Stimulated activated CD8-positive, alpha-beta memory T cell treated with anti-CD3 and anti-CD28 coated beads, Interleukin-7, amount 100 ng/mL, for 1 hour (primary cell): ENCODE results near the gene MAPK9.
"Not testable (repeated sequence)": the region's sequence is repeated elsewhere in the genome, so short reads cannot be mapped to it uniquely, and the experiment has no call there.

ENCODE experiments used
- DNase-seq, 2 donors: peaks; one replicate each; pipeline ENCODE4 v3.0.0-alpha.2; 2020; ENCODE audit warnings: low read depth in 2 of 2

MAPK9 gene

GRCh38 chr5:180326989-180327565 is 35.2 kb upstream of the MAPK9 start:
- DNase-seq, result no peak

DNA sequence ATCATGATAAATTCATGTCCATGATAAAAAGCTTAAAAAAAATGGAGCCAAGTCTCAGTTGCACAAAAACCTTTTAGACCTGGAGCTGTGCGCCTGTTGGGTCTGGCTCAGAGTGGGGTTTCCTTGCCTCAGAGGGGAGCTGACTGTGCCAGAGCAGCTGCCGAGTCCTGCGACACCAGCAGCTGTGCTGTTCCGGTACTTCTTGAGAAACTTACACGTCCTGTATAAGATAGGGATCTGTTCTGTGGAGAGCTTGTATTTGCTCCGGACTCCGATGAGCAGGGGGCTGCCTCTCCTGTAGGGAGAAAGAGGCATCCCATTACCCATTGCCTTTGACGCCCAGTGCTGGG is 32.7 kb upstream of the MAPK9 start:
- DNase-seq, result no peak

DNA sequence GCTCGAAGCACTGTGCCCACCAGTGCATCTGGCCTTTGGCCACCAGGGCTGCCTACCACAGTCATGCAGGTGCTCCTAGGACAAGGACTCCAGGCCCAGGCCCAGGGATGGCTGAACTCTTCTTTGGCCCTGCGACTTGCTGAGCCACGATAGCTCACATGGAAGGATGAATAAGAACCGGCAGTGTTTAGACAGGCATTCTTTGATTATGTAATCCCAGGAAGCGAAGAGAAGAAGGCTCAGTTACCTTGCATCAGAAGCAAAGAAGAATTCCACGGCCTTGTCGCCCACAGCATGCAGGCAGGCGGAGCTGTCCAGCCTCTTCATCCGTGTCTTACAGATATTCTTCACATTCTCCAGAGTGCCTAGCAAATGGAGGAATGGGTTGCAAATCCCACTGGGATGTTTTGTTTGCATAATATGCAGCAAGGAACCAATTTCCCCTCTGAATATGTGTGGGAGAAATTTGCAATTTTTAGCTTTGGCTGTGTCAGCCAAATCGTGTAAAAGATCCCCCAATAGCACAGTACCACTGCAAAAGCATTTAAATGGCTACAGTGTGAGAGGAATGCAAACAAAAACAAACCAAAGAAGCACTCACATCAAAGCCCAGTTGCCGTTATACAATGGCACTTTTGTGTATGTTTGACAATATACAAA is 32.2 kb upstream of the MAPK9 start:
- DNase-seq, result no peak

DNA sequence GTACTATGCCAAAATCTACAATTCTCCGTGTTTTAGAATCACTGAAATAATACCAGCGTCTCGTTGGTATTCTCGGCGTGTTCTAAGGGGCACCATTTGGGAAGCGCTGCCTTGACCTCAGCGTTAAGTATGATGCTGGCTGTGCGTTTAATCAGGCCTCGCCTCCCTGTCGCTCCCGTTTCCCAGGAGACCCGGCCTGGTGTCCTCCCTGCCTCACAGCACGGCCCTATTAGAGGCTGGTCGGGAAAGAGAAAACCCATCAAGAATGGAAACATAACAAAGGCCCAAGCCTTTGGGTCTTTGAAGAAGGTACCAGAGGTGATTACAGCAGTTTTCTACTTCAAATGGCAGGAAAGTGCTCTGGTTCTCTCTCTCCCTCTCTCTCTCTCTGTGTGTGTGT is 31.3 kb upstream of the MAPK9 start:
- DNase-seq, result no peak

GRCh38 chr5:180318456-180319089 is 26.7 kb upstream of the MAPK9 start:
- no peak for DNase-seq

DNA sequence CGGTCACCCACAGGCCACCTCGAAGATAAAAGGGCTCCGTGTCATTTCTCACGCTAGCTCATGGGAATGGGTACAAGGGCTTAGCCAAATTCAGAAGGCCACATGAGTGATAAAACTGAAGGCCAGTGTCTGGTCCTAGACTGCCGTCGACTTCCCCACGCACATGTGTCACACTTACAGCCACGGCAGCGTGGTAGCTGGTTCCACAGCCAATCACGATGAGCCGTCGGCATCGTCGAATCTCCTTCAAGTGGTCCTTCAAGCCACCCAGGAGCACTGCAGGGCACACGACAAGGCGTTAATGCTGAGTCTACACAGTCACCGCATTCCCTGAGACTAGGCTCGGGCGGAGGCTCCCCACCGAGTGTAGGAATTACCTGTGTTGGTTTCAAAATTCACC is 24.7 kb upstream of the MAPK9 start:
- no peak for DNase-seq

DNA sequence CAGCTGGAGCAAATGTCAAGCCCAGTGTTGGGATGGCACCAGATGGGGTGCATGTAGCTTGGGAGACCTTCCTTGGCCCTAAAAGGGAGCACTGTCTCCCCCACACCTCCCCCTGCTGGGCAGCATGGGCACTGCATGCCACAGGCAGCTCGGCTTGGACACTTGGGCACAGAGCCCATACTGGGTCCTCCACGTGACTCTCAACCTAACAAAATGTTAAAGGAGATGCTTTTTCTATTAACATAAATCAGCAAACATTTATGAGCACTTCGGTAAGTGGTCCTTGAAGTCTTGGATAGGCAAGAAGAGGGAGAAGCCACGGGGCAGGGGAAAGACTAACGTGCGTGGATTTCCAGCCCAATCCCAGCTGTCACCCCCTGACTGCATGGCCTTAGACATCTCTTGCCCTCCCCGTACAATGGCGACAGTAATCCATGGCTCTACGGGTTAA is 23.9 kb upstream of the MAPK9 start:
- DNase-seq, result peak; percentile 41 to 66

DNA sequence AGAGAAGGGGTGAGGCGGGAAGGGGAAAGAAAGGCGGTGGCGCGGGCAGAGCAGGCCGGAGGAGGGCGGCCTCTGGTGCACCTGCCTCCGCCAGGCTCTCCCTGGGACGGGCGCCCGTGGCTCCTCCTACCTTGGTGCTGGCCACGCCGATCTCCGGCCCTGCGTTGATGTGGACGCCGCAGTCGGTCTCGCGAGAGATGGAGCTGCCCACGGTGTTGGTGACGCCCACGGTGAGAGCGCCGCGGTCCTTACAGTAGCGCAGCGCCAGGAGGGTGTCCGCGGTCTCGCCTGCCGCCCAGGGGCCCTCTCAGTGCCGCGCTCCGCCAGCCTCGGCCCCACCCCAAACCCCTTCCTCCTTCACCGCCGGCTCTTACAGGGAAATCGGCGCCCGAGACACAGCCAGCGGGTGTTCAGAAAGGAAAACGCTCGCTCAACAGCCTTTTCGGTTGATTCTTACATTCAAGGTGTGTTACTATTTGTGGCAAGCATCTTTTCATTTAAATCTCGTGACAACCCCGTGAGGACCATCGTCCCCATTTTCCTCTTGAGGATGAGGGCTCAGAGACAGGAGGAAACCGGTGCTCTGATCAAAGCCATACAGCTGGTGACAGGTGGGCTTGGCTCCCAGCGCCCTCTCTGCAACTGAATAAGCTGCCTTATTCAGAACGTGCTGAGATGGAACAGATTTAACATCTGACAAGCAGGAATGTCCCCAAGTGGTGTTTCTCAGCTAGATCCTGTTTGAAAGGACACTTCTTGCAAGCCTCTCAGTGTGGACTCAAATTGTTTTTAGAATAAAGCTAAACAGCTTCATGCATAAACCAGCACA is 22.0 kb upstream of the MAPK9 start:
- DNase-seq, result peak in 1 of 2 donors; percentile 36

DNA sequence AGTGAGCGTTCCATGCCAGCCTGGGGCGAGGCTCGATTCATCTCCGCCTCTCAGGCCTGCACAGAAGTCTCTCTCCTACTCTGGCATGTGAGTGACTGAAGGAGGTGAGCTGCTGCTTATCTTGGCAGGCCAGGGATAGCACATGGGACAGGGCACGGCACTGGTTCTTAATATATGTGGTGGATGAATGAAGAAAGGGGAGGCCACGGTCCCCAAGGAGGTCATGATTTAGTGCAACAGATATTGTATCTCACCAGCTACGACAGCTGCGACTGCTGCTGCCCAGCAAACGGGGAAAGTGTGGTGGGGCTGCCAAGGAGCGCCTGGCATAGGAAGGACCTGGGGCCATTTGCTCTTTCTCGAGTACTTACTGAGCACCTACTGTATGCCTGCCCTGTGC is 19.3 kb upstream of the MAPK9 start:
- DNase-seq, result no peak

DNA sequence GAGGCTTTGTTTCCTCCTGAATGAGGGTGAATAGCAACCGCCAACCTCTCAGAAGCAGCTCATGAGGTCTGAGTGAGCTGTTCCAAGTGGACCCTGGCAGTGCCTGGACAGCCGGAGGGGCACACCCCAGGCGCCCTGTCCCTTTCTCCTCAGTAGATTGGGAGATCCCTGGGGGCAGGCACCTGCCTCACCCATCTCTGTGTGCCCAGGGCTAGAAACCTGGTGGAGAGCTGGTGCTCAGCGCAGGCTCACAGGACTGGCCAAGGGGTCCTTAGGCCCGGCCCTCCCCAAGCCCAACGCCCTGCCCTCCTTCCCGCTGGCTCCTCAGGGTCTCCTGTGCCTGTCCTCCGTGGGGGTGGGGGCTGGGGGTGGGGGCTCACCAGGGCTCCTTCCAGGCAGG is 14.9 kb upstream of the MAPK9 start:
- DNase-seq, result no peak

GRCh38 chr5:180305481-180305880 is 13.6 kb upstream of the MAPK9 start:
- no peak for DNase-seq

DNA sequence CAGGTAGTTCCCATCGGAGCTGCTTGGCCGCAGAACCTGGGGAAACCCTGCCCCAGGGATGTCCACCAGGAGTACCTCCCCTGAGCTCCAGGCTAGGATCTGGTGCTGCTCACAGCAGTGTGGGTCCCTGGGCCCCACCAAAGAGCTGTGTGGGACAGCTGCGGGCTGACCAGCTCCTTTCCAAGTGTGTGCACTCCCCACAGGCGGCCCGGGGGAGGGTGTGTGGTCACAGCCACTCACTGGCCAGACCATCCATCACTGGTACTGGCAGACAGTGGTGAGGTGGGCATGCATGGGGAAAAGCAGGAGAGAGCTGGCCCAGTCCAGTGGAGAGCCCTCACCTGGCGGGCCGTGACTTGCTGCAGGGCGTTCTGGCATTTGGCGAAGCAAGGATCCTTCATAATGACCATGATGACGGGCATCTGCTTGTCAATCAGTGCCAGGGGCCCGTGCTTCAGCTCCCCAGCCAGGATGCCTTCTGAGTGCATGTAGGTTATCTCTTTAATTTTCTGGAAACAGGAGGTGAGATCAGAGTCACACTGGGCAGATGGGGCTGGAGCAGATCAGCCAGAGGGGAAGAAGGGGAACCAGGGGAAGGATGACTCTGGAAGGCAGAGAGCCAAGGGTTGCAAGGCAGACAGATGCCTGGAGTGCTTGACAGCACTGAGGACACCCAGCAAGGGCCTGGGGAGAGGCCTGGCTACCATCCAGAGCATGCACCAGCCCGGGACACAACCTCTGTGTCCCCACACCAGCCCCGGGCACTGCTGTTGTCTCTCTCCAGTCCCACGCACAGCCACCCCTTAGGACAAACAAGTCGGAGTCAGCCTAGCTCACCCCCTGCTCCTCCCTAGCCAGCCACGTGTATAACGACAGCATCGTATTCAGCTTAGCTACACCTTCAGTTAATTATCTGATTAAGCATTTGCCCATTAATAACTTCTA is 12.8 kb upstream of the MAPK9 start:
- no peak for DNase-seq

GRCh38 chr5:180304016-180304292 is 12.1 kb upstream of the MAPK9 start:
- DNase-seq, result no peak

GRCh38 chr5:180303226-180304015 is 11.5 kb upstream of the MAPK9 start:
- DNase-seq, result no peak

DNA sequence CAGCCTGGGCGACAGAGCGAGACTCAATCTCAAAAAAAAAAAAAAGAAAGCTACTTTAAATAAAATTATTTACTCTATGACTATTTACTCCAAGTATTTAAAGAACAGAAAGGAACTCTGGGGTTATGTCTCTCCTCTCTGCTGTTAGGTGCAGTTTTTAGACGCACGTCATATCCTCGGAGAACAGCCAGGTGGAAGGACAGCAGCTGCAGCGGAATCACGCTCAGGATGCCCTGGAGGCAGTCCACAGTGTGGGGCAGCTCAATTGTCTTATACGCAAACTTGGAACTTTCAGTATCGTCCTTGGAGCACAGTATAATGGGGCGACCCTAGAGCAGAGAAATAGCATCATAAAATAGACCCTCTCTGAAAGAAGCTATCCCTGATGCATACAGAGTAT is 10.4 kb upstream of the MAPK9 start:
- DNase-seq, result no peak

- DNase-seq, result no peak
Observed at GRCh38 chr5:180301253-180301652, 9.4 kb upstream of the MAPK9 start.

- DNase-seq, result no peak
Observed at GRCh38 chr5:180299526-180299925, 7.6 kb upstream of the MAPK9 start.

DNA sequence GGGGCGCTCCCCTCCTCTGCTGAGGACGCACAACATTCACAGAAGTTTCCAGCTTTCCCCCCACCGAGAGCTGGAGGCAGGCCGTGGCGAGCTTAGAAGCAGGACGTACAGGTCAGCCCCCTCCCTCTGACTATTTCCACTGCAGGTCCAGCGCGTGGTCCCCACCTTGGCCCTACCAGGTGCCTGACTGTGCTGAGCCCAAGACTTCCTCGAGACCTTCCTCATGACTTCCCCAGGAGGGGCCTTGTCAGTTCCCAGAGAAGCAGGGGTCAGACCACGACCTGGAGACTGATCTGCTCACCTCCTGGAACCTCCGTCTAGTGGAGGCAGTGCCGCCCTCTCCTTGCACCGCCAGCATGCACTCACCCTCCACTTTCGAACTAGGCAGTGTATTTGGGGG is 7.1 kb upstream of the MAPK9 start:
- not testable (repeated sequence) for DNase-seq

- DNase-seq, result no peak
Observed at GRCh38 chr5:180297587-180298282, 5.9 kb upstream of the MAPK9 start.

DNA sequence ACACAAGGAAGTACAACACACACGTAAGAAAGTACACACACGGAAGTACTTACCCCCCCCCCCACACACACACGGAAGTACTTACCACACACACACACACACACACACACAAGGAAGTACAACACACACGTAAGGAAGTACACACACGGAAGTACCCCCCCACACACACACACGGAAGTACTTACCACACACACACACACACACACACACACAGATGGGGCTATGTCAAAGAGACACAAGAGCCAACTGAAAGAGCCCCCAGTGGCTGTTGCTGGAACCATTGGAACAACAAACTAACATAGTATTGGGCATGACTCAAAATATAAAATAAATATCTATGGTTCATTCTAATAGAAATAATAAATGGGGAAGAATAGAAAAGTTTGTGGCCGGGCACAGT is 4.9 kb upstream of the MAPK9 start:
- no peak for DNase-seq
